Activated CD8-positive, alpha-beta memory T cell treated with anti-CD3 and anti-CD28 coated beads, Interleukin-2, amount 50 U/mL, for 48 hours (primary cell): Measurements from ENCODE around the gene AHI1.

Experiments used
- DNase-seq: peaks from one replicate; pipeline ENCODE4 v3.0.0-alpha.2; 2020

Gene AHI1

DNA sequence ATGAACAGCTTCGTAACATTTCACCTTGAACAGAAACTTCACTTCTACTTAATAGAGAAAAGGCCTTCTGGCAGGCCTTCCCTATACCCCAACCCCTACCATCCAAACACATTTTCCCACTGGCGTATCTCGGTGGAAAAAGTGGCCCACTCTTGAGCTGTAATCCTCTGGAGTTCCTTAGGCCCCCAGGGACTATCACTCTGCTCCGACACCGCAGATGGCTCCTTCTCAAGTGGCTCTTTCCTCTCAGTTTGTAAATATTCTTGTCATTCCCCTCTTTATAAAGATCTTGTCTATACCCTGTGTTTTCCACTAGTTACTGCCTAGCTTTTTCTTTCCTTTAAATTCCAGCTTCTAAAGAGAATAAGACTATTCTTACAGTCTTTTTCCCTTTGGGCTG lies 207.7 kb downstream of the AHI1 start:
- DNase-seq, result no peak

DNA sequence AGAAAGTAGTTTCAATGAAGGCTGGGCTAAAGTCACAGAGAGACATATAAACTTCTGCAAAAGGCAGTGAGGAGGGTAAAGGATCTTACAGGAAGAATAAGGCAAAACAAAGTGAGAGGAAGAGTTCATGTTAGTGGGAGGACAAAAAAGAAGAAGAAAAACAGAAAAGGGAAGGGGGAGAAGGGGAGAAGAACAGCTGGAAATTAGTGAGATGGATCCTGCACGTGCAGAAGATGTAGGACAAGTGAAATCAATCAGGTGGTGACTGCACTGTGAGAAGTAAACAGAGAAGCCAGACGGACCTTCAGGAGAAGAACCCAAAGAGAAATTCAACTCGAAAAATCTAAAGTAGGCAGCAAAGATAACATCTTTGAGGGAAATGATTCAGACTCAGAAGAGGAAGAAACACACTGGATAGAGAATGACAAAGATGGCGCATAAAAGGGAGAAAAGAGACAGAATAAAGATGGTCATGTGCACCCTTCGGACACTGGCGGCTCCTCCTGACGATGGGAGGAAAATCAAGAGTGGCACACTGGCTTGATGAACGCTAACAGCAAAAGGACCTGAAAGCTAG lies 210.5 kb downstream of the AHI1 start:
- no peak for DNase-seq

DNA sequence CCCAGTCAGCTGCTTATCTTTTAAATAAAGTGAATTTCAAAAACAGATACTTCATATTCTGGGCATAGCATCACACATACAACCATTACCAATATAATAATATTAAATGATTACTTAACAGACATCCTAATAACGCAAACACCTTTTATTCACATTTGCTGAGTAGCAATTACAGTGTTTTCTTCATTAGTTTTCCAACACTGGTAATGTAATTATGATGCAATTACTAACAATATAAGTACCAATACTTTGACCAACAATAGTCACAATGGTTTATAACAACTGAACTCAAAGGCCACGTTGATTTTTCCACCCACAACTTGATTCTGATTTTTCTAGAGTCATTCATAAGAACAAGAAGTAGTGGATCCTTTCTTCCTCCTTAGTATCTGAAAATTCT lies 212.4 kb downstream of the AHI1 start:
- no peak for DNase-seq

DNA sequence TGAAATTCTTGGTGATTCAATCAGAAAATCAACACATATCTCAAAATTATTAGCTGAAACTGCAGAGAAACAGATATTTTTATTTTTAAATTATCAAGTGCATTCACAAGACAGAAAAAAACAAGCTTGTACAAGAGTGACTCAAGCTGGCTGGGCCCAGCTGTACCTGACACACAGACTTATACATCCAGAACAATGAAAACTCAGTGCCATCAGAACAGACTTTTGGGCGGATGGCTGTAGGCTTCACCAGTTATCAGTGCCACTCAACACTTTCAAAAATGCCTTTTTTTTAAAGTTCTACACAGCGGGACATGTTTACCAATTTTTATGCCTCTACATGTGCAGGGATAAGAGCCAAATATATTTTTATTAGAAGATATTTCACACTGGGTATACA lies 213.6 kb downstream of the AHI1 start:
- DNase-seq, result no peak

DNA sequence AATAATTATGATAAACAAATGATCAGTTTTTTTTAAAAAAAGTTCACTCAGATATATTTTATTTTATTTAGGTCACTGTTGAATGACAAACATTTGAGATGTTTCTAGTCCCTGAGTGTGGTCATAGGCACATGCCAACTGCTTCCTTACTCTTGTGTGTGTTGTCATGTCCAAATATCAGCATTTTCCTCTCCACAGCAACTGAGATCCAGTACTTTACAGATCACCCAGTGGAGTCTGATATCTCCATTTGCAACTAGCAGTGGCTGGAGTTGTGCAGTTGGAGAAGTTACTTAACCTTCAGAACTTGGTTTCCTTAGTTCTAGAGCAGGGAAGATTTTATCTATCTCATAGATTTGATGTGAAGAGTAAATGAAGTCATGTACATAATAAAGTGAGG lies 215.1 kb downstream of the AHI1 start:
- DNase-seq, result no peak

DNA sequence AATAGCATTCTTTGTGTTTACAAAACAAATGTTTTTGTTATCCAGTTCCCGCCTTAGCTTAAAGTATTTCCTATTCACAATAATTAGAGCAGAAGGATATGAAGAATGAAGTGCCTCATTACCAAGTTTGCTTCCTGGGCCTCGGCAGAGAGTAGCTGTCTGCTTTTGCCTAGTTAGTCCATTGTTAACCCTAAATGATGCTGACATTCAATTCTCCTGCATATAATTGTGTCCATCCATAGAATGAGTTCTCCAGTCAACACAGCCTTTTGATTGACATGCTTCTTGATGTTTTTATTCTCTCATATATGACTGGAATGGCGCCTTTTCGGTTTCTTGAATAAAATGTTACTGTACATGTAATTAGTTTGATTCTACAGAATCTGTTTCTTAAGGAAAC lies 215.6 kb downstream of the AHI1 start:
- DNase-seq, result no peak

DNA sequence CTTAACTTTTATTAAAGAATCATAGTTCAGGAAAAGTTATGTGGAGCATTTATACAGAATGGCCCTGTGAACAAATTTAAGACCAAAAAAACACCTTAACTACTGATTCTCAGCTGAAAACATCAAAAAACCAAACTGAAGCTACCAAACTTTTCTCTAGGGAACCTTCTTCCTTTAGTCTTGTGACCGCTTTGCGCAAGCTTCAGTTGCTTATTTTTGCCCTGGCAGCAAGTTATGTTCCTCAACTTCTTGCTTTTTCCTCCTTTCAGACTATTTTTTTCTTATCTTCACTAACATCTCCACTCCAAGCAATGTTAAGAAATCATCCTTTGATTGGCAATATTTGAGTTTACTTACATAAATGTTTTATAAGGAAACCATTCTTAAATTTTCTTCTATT lies 216.3 kb downstream of the AHI1 start:
- no peak for DNase-seq

DNA sequence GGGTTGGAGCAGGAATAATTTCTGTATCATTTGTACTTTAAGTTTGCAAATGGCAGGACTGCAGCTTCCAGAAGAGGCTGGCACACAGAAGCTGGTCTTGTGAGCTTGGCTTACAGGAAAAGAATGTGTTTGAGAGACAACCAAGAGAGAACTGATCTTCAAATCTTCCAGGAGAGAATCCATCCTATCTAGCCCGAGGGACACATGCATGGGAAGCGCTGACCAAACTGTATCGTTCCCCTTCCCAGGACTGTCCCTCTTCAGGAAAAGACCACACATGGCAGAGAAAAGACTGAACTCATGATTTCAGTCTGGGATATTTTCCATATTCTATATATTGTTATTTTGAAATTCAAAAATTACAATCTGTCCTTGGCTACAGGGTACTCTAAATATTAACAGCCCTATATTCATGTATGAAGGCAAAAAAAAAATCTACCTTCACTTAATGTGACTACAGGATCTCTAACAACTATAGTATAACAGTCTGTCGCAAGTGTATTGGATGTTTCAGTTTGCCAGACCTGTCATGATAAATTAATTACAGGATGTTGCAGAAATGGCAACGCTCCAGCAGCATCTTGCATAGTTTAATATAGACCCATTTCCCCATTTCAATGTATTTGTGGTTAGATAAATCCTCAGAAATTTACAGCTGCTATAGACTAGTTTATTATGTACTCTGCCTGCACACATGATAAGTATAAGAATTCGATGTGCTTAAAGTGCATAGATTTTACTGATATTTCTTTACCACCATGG lies 217.0 kb downstream of the AHI1 start:
- no peak for DNase-seq

DNA sequence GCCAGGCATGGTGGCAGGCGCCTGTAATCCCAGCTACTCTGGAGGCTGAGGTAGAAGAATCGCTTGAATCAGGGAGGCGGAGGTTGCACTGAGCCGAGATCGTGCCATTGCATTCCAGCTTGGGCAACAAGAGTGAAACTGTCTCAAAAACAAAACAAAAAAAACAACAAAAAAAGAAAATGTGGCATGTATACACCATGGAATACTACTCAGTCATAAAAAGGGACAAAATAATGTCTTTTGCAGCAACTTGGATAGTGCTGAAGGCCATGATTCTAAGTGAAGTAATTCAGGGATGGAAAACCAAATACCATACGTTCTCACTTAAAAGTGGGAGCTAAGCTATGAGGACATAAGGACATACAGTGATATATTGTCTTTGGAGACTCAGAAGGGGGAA lies 220.1 kb downstream of the AHI1 start:
- DNase-seq, result no peak

DNA sequence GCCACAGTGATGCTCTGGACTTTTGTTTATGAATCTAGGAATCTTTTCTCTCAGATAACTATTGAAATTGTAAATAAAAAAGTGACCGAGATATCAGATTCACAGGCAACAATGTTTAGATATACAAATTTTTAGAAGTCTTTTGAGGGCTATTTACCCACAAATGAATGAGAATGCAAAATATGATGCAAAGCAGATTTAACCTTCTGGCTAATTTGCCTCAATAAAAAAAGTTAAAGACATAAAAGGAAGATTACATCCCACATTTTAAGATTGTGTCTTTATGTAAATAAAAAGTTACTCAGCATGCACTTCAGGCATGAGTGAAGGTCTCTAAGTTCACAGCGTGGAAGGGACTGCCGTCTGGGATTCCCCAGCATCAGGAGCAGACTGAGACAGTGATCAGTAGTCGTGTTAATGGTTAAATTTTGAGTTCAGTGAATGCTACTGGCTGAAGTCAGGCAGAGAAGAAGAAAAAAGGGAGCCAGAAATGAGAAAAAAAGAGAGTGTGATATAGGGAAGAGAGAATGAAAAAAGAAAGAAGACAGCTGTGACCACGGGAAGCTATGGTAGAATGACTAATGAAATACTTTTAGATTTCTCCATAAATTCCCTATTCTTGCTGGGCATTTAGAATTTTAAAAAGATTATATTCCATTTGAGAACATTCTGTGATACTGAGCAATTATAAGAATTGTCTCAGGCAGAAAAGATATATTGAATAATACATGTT lies 222.8 kb downstream of the AHI1 start:
- DNase-seq, result no peak

DNA sequence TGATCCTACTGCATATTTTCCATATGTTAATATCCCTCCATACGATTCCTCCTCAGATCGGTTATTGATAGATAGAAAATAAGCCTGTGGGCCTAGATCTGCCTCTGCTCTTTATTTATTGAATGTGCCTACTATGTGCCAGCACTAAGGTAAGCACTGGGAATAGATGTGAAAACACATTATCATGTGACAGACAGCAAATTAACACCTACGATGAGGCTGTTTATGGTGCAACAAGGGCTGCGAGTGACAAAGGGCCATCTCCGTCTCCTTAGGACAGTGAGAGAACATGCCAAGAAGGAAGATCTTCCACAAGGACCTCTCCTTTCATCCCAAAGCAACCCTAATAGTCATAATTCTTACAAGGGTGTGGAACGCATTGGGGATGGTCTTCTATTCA lies 225.9 kb downstream of the AHI1 start:
- no peak for DNase-seq

DNA sequence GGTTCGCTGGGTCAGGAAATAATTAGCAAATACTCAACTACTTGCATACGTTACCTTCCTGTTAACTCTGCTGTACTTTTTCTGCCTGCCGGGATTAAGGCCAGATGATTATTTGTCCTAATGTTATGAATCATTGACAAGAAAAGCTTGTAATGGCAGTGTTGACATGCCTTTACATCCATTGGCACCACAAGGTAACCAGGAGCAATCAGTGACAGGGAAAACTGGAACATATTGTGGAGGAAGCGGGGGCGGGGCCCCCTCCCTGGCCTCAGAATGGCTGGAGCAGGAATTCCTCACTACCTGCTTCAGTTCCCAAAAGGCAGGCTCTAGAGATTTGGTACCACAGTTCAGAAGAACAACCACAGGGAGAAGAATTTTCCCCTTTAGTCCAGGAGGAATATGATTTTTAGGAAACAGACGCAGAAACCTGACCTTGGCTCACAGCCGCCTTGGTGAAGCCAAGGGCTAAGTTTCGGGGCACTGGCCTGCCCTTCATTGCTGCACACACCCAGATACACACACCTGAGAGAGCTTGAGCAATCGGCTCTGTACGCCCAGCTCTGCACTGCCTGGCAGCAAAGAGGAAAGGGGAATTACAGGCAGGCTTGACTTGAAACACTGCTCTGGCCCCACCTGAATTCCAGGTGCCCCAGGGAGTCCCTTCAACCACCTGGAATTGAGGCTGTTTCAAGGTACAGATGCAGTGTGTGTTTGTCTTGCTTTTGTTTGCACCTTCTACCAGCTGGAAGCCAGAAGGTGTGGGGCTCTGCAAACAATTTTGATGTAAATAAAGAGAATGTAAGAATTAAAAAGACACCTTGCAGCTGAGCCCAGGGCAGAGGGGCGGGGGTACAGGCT lies 226.6 kb downstream of the AHI1 start:
- no peak for DNase-seq

DNA sequence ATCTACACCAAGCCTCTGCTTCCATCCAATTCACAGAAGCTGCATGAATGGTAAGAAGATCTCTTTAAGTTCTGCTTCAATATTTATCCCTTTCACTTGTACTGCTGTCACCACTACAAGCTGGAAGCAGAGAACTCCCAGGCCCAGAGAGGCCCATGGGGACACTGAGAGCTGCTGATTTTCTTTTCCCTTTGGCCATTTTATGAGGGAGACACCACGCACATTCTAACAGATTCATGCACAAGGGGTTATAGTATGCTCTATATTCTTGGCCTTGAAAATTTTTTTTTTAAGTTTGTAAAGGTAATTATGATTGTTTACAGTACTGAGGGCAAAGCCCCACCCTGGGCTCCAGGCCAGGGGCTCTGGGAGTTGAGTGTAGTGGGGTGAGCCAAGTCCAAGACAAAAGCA lies 228.1 kb downstream of the AHI1 start:
- DNase-seq, result no peak

DNA sequence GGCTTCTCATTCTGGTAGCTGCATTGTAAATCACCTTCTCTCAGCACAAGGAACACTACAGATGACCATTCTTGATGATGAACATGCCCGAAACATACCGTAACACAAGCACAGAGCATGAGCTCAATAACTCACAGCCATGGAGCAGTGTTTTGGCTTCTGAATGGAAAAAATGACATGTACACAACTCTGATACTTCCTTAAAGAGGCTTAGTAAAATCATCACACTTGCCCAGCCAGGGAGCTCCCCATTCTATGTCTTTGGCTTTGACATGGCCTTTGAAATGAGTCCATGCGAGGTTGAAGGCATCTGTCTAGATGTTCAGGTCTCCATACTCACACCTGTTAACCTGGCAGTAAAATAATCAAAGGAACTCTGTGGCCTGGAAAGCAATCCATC lies 228.8 kb downstream of the AHI1 start:
- DNase-seq, result no peak

DNA sequence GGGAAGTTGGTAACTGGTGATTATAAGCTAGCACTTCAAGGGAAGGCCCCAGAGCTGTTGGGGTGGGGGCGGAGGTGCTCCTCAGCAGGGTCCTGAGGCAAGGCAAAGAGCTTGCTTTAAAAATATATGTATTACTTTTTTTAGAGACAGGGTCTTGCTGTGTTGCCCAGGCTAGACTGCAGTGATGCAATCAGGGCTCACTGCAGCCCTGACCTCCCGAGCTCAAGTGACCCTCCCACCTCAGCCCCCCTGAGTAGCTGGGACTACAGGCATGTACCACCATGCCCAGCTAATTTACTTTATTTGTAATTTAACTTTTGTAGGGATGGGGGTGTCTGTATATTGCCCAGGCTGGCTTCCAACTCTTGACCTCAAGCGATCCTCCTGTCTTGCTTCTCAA lies 229.3 kb downstream of the AHI1 start:
- DNase-seq, result no peak

DNA sequence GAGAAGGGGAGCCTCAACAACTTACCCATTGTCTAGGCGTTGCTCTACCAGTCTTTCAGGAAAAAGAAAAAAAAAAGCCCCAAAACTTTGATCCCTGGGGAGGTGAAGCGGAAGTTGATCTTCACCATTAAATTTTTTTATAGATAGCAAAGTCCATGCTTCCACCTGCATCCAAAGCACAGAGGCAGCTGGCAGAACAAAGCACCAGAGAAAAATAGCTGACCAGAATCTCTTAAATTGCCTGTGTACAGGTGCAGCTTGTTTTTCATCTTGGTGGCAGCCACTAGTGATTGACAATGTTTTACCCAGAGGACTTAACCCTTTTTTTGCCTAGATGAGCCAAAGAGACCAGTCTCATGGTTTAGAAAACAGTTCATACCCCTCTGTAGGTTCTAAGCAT lies 230.5 kb downstream of the AHI1 start:
- DNase-seq, result no peak

DNA sequence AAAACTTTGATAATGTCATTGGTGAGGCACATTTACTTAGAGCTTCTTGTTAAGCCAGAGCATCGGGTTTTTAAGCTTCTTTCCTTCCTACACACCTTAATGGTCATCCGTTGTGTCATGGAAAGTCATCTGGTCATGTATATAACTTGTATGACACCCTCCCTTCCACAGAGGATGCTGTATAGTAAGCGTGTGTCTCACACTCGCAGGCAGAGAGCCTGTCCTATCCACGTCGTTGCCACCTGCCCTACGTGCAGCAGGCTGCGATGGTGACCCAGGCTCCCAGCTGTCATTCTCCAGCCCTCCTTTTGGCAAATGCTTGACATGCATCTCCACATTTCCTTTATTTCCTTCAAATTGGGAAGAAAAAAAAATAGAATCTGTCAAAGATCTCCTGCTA lies 230.9 kb downstream of the AHI1 start:
- DNase-seq, result no peak

DNA sequence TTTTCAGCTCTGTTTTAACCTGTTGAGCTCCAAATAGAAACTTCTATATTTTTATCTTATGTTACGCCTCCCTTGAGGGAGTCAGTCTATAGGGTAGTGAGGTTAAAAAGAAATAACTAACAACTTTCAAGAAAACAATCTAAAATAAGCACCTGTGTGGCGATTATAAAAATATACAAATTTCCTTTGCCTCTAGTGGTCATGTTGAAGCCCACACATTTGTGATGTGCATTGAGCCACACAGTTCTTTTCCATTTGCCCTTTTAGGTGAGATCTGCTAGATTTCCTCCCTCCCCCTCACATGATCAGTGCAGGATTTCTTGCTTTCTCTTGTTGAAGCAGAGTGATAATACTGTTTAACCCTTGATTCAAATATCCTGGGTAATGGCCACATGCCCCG lies 232.3 kb downstream of the AHI1 start:
- no peak for DNase-seq

DNA sequence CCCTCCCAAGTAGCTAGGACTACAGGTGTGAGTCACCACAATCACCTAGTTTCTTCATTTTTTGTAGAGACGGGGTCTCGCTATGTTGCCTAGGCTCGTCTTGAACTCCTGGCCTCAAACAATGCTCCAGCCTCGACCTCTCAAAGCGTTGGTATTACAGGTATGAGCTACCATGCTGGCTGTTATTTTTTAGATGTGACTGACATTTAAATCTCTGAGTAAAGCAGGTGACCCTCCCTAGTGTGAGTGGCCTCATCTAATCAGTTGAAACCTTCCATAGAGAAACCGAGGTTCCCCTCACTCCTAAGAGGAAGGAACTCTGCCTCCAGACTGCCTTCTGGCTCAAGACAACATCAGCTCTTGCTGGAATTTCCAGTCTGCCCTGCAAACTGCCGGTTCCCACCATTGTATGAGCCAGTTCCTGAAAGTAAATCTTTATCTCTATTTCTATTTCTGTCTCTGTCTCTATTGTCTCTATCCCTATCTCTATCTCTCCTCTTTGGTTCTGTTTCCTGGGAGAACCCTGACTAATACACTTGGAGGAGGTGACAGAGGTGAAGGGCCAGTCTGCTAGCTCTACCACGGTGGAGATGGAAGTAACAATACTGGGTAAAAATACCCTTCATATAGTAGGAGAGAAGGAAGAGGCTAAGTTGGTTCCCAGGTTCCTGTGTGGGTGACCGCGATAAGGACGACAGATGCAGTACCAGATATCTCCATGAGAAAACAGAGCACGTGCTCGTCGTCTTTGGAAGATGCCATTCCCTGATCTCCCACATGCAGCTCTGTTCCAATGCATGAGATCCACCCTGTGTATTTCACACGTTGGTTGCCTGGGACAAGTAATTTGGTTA lies 235.4 kb downstream of the AHI1 start:
- DNase-seq, result no peak

DNA sequence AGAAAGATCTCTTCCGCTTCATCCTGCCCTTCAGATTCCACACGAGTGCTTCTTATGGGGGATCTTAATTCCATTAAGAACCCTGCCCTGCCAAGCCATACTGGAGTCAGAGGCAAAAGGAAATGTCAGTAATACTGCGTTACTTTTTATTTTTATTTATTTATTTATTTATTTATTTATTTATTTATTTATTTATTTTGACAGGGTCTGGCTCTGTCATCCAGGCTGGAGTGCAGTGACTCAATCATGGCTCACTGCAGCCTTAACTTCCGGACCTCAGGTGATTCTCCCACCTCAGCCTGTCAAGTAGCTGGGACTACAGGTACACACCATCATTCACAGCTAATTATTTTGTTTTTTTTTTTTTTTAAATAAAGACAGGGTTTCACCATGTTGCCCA lies 236.9 kb downstream of the AHI1 start:
- DNase-seq, result no peak

DNA sequence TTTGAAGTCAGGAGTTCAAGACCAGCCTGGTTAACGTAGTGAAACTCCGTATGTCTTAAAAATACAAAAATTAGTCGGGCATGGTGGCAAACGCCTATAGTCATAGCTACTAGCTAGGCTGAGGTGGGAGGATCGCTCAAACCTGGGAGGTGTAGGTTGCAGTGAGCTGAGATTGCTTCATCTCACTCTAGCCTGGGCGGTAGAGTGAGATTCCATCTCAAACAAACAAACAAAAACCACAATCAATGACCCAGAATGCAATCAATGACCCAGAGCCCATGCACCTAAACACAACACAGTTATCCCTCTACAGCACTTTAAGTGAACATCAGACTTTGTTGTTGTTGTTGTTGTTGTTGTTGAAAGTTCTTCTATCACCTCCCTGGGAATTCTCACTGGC lies 238.6 kb downstream of the AHI1 start:
- no peak for DNase-seq

DNA sequence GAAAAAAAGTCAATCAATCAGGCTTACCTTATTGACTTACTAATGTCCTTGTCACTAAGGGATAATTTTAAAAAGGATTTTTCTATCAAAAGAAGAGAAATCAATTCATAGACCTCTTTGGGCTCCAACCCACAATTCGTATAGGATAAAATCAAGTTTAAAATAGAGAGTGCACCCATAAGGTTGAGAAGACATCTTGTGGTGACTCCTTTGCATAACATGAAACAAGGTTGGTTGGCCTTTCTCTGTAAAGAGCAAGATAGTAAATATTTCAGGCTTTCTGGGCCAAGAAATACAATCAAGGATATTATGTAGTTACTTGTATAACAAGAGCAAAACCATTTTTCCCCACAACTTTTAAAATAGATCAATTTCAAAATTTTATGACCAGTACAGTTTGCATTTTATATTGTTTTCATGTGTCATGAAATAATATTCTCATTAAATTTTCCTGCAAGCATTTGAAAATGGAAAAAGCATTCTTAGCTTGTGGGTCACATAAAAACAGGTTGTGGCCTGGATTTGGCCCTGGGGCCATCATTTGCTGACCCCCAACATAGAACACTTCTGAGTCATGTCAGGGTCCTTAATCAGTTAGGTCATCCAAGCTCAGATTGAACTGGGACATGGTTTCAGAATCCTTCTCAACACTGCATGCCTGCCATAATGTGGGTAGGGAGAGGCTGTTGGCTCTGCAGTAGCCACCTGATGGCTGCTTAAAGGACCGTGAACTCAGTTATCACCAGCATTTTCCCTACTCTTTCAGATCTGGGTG lies 239.7 kb downstream of the AHI1 start:
- DNase-seq, result no peak
